PC-9 (cell line): ENCODE results near the gene PIK3R6. TPM values are rescaled to one million over a fixed set of nuclear protein-coding genes. Genes with fewer than 3 reads are reported as not detected.

Source experiments
- BruUV-seq: library from RNA; stranded (reverse); fragments of 400-500 nt; replicated peaks from 2 replicates; lab custom pipeline; 2021; lab: Mats Ljungman, UMichigan
- CTCF ChIA-PET: fragments of 300-600 bp; sonication (Branson Sonifier 250); formaldehyde crosslinking; loops from one replicate; lab custom pipeline; 2022; ENCODE audit warnings: antibody characterized with exemption; lab: Charles Lee
- POLR2A ChIA-PET: fragments of 300-600 bp; sonication (Branson Sonifier 250); formaldehyde crosslinking; loops from one replicate; lab custom pipeline; 2022; ENCODE audit warnings: antibody characterized with exemption; ENCODE audit not compliant: unreplicated experiment; lab: Charles Lee
- DNase-seq, 2 experiments: peaks; one replicate each; pipeline versions ENCODE4 v3.0.0 to v3.0.0-alpha.2; 2015 to 2022; ENCODE audit warnings: mixed read lengths in 1 of 2
- H2AFZ ChIP-seq: fragments of 200-600 bp; sonication (generic); 2 replicates; pipeline ENCODE4 v1.8.1; 2017; ENCODE audit warnings: antibody characterized with exemption
- H3F3A ChIP-seq: fragments of 200-600 bp; sonication (generic); 2 replicates; pipeline ENCODE4 v1.8.1; 2017; ENCODE audit warnings: antibody characterized with exemption, mild to moderate bottlenecking, low read depth; ENCODE audit not compliant: insufficient read depth
- H3K27ac ChIP-seq: fragments of 200-600 bp; sonication (generic); 2 replicates; pipeline ENCODE4 v1.6.1; 2016; ENCODE audit warnings: mixed run types
- H3K27me3 ChIP-seq: fragments of 200-600 bp; sonication (generic); 2 replicates; pipeline ENCODE4 v1.6.1; 2016; ENCODE audit warnings: low read depth, mixed run types; ENCODE audit not compliant: insufficient read depth
- H3K36me3 ChIP-seq: fragments of 200-600 bp; sonication (generic); 2 replicates; pipeline ENCODE4 v1.6.1; 2016; ENCODE audit warnings: low read depth, mixed run types
- H3K4me1 ChIP-seq: fragments of 200-600 bp; sonication (generic); replicated peaks from 2 replicates; pipeline ENCODE4 v1.6.1; 2016; ENCODE audit warnings: mixed run types; ENCODE audit not compliant: insufficient read depth
- H3K4me2 ChIP-seq: fragments of 200-600 bp; sonication (generic); 2 replicates; pipeline ENCODE4 v1.6.1; 2017; ENCODE audit warnings: mixed run types
- H3K4me3 ChIP-seq: fragments of 200-600 bp; sonication (generic); 2 replicates; pipeline ENCODE4 v1.6.1; 2016; ENCODE audit warnings: mixed run types
- H3K79me2 ChIP-seq: fragments of 200-600 bp; sonication (generic); 2 replicates; pipeline ENCODE4 v1.6.1; 2017; ENCODE audit warnings: low read depth, mixed run types
- H3K9me2 ChIP-seq: fragments of 200-600 bp; sonication (generic); 2 replicates; pipeline ENCODE4 v1.8.1; 2017; ENCODE audit warnings: mild to moderate bottlenecking; ENCODE audit not compliant: insufficient read depth
- H3K9me3 ChIP-seq: fragments of 200-600 bp; sonication (generic); 2 replicates; pipeline ENCODE4 v1.8.1; 2016; ENCODE audit warnings: low read depth; ENCODE audit not compliant: insufficient read depth
- H4K20me1 ChIP-seq: fragments of 200-600 bp; sonication (generic); 2 replicates; pipeline ENCODE4 v1.8.1; 2017; ENCODE audit not compliant: insufficient read depth
- EZH2 ChIP-seq: fragments of 200-600 bp; sonication (generic); IDR thresholded peaks from 2 replicates; pipeline ENCODE4 v1.8.0; 2017; ENCODE audit warnings: antibody characterized with exemption, low read depth
- intact Hi-C: fragments of 100-400 bp; cut with micrococcal nuclease; formaldehyde crosslinking; loops from one replicate; pipeline ENCODE4 v1.10.0; 2022; ENCODE audit not compliant: unreplicated experiment
- total RNA-seq: library from RNA; stranded (reverse); gene quantifications from 2 replicates; pipeline ENCODE4 v1.2.3, GENCODE V29; 2021
- TF ChIP-seq, protein P1 (sequence below): fragments of 200-600 bp; sonication (generic); conservative IDR thresholded peaks from 2 replicates; pipeline ENCODE4 v1.6.1; 2017; ENCODE audit warnings: mixed run types, antibody characterized with exemption, mild to moderate bottlenecking, moderate library complexity

The PIK3R6 gene
- total RNA-seq, 1 experiment from 2014 or later = not detected

DNA sequence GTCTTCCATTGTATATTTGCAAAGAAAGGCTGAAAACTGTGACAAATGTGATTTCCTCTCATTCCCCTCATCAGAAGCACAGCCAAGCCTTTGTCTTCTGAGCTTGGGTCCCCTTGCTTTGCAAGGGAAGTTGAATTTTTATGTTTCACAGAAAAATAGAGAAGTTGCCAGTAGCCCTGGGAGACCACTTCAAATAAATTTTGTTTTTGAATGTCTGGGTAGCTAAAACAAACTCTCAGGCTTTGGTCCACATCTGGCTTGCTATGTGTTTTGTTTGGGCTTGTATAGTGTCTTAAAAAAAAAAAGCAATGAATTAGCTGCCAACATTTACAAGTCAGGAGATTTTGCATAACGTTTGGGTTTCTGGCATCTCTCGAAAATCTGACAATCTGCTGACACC is 24.1 kb downstream of the PIK3R6 start:
- no peaks in the 10 kb centered on the region for H3K9me2 ChIP-seq
- H3K79me2 ChIP-seq = no peaks in the 10 kb centered on the region
- no peaks in the 10 kb centered on the region for H3F3A ChIP-seq
- ChIA-PET CTCF (no interaction called here), POLR2A (no interaction called here)
- no peaks in the 10 kb centered on the region for H3K36me3 ChIP-seq
- no peaks in the 10 kb centered on the region for H3K4me1 ChIP-seq
- DNase-seq = no peak
- intact Hi-C loops = no loop called here
- H4K20me1 ChIP-seq = no peaks in the 10 kb centered on the region
- no peak overlapping the region for H2AFZ ChIP-seq
- no TSS peak for BruUV-seq
- peaks cover 25% of the 10 kb centered on the region for H3K27me3 ChIP-seq
- no peak for TF ChIP-seq EZH2
- TF ChIP-seq, protein P1, sequence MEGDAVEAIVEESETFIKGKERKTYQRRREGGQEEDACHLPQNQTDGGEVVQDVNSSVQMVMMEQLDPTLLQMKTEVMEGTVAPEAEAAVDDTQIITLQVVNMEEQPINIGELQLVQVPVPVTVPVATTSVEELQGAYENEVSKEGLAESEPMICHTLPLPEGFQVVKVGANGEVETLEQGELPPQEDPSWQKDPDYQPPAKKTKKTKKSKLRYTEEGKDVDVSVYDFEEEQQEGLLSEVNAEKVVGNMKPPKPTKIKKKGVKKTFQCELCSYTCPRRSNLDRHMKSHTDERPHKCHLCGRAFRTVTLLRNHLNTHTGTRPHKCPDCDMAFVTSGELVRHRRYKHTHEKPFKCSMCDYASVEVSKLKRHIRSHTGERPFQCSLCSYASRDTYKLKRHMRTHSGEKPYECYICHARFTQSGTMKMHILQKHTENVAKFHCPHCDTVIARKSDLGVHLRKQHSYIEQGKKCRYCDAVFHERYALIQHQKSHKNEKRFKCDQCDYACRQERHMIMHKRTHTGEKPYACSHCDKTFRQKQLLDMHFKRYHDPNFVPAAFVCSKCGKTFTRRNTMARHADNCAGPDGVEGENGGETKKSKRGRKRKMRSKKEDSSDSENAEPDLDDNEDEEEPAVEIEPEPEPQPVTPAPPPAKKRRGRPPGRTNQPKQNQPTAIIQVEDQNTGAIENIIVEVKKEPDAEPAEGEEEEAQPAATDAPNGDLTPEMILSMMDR = no peak
- H3K27ac ChIP-seq = no peak overlapping the region
- H3K4me3 ChIP-seq = no peak overlapping the region
- H3K4me2 ChIP-seq = no peak overlapping the region
- no peaks in the 10 kb centered on the region for H3K9me3 ChIP-seq

- H2AFZ ChIP-seq = no peak overlapping the region
- no peaks in the 10 kb centered on the region for H3K79me2 ChIP-seq
- H3K27ac ChIP-seq = no peak overlapping the region
- no peaks in the 10 kb centered on the region for H4K20me1 ChIP-seq
- no peaks in the 10 kb centered on the region for H3K9me3 ChIP-seq
- peaks cover 38% of the 10 kb centered on the region for H3K27me3 ChIP-seq
- no peaks in the 10 kb centered on the region for H3F3A ChIP-seq
- ChIA-PET POLR2A (no interaction called here), CTCF (no interaction called here)
- H3K9me2 ChIP-seq = no peaks in the 10 kb centered on the region
- no peak overlapping the region for H3K4me2 ChIP-seq
- intact Hi-C loops = no loop called here
- H3K4me1 ChIP-seq = no peaks in the 10 kb centered on the region
- BruUV-seq = no TSS peak
- H3K4me3 ChIP-seq = no peak overlapping the region
- no peaks in the 10 kb centered on the region for H3K36me3 ChIP-seq
- TF ChIP-seq, protein P1 = no peak
- no peak for TF ChIP-seq EZH2
- DNase-seq = no peak
These were observed 25.6 kb downstream of the PIK3R6 start for GRCh38 chr17:8841844-8842243.

DNA sequence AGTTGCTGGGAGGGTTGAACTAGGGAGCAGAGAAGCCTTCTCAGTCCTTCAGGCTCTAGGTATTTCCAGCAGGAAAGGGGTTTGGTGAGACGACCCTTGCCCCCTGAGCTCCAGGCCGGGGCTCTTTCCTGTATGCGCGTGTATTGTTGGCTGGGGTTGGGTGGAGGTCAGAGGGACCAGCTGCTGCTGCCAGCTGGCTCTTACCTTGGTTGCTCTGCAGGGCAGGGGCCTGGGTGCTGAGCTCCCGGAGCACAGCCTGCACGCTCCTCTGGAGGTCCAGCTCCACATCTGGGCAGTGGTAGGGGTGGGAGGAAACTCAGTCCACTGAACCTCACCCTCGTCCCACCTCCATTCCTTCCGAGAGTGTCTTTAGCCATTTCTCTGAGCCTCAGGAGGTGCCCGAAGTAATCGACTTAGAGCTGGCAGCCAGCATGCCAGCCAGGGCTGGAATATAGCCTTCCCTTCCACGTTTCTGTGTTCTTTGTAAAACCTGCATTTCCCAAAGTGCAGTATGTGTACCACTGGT is 28.0 kb downstream of the PIK3R6 start:
- intact Hi-C loops = no loop called here
- Histone ChIP-seq H3K4me3 (no peak overlapping the region), H3K27ac (no peak overlapping the region), H3K4me1 (no peaks in the 10 kb centered on the region), H3K9me3 (no peaks in the 10 kb centered on the region), H3K9me2 (no peaks in the 10 kb centered on the region), H4K20me1 (no peaks in the 10 kb centered on the region), H3K27me3 (peaks cover 38% of the 10 kb centered on the region), H3K79me2 (no peaks in the 10 kb centered on the region), H3K4me2 (no peak overlapping the region), H3K36me3 (no peaks in the 10 kb centered on the region), H2AFZ (no peak overlapping the region), H3F3A (no peaks in the 10 kb centered on the region)
- BruUV-seq = no TSS peak
- ChIA-PET POLR2A (no interaction called here), CTCF (no interaction called here)
- no peak for TF ChIP-seq EZH2
- TF ChIP-seq, protein P1 = no peak
- no peak for DNase-seq
